GM23338 (cell line): Measurements from ENCODE around the gene SETMAR.

Experiments
- EZH2phosphoT487 ChIP-seq: fragments of 200-600 bp; sonication (generic); IDR thresholded peaks from one replicate; pipeline ENCODE4 v1.8.1; 2018; ENCODE audit warnings: antibody characterized with exemption; ENCODE audit not compliant: unreplicated experiment
- TF ChIP-seq, protein P1 (sequence below), 2 experiments: fragments of 200-600 bp in 1 of 2; sonication (generic) in 1 of 2; conservative IDR thresholded peaks; 2 replicates each; pipeline versions ENCODE4 v1.5.1 to v1.6.1; 2016 to 2017; ENCODE audit warnings: antibody characterized with exemption in 2 of 2, low read depth in 2 of 2, mild to moderate bottlenecking in 2 of 2, moderate library complexity in 1 of 2

DNA sequence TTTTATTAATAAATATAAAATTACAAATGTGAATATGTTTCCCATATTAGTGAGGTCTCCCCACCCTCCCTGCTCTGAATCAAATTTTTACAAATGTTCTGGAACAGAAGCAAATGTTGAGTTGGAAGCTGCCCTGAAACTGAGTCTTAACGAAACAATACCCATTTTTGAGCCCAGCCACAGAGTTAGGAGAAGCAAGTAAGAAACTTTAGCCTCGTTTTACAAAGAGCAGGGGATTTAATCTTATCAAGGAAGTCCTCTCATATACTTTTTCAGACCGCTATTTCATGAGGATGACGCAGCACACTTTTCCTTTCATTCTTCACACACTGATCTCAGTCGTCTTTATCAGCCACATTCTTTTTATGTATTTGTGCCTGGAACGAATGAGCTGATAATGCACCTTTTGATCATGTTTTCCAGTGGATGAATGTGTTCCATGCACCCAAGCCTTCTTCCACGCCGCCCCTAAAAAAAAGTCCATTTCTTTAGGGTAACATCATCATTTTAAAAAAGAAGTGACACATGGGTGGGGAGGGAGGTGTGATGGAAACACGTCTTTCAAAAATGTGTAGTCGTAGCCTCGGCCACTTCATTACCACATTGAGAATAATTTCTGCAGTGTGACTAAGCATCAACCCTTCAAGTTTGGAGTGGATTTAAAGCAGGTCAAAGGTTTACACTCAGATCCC, 48.1 kb downstream of the SETMAR start:
- TF ChIP-seq, protein P1, sequence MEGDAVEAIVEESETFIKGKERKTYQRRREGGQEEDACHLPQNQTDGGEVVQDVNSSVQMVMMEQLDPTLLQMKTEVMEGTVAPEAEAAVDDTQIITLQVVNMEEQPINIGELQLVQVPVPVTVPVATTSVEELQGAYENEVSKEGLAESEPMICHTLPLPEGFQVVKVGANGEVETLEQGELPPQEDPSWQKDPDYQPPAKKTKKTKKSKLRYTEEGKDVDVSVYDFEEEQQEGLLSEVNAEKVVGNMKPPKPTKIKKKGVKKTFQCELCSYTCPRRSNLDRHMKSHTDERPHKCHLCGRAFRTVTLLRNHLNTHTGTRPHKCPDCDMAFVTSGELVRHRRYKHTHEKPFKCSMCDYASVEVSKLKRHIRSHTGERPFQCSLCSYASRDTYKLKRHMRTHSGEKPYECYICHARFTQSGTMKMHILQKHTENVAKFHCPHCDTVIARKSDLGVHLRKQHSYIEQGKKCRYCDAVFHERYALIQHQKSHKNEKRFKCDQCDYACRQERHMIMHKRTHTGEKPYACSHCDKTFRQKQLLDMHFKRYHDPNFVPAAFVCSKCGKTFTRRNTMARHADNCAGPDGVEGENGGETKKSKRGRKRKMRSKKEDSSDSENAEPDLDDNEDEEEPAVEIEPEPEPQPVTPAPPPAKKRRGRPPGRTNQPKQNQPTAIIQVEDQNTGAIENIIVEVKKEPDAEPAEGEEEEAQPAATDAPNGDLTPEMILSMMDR (conservative IDR thresholded peaks at IDR 0.05; ENCODE audit: low read depth in 2 of 2) = no peak
- TF ChIP-seq EZH2phosphoT487 = no peak
